ENCODE data around the gene SLC24A3. TPM values are rescaled to one million over a fixed set of nuclear protein-coding genes. Genes with fewer than 3 reads are reported as not detected.

Gene SLC24A3
- total and polyA plus RNA-seq, 2 of the 13 experiments (the other 11 are each of a cell fraction or from before 2014, with no cell fraction given): not detected

DNA sequence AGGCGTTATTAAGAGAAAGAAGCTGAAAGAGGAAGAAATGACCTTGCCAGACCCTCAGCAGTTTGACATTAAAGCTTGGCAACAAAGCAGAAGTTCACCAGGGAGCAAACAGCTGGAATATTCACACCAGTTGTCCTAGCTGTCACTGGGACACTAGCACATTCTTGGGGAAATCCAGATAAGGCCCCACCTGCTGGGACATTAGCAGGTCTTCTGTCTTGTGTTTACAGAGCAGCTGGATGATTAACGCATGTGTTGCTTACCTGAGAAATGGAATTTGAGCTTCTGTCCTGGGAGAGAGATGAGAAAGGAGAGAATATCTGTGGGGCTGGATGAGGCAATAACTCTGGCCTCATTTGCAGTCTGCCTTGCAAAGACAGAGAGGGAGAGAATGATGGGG is 408.0 kb downstream of the SLC24A3 start (continued):
- TF ChIP-seq, protein P1, sequence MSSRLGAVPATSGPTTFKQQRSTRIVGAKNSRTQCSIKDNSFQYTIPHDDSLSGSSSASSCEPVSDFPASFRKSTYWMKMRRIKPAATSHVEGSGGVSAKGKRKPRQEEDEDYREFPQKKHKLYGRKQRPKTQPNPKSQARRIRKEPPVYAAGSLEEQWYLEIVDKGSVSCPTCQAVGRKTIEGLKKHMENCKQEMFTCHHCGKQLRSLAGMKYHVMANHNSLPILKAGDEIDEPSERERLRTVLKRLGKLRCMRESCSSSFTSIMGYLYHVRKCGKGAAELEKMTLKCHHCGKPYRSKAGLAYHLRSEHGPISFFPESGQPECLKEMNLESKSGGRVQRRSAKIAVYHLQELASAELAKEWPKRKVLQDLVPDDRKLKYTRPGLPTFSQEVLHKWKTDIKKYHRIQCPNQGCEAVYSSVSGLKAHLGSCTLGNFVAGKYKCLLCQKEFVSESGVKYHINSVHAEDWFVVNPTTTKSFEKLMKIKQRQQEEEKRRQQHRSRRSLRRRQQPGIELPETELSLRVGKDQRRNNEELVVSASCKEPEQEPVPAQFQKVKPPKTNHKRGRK (CRISPR knock-in tag; IDR thresholded peaks at IDR 0.05): no peak
- 0 out of 2 replicates have a peak, but pooled peaks have one; percentile 23 for TF ChIP-seq IRF2 (CRISPR knock-in tag; IDR thresholded peaks at IDR 0.05)
- no peak for TF ChIP-seq BORCS8-MEF2B (CRISPR knock-in tag; IDR thresholded peaks at IDR 0.05)
- TF ChIP-seq AGO2 (optimal IDR thresholded peaks at IDR 0.05; ENCODE audit: low read depth, low read length): no peak
- TF ChIP-seq ZFX (CRISPR knock-in tag; IDR thresholded peaks at IDR 0.05; ENCODE audit: low read depth): peak; percentile 27; the same call in 1 of the 2 replicates
- no peak for TF ChIP-seq ZMYM3 (CRISPR knock-in tag; IDR thresholded peaks at IDR 0.05)
- no peak for TF ChIP-seq ZNF619 (CRISPR knock-in tag; IDR thresholded peaks at IDR 0.05)
- no peak for TF ChIP-seq ZNF232 (CRISPR knock-in tag; IDR thresholded peaks at IDR 0.05; ENCODE audit: borderline replicate concordance)
- TF ChIP-seq IRX3 (CRISPR knock-in tag; IDR thresholded peaks at IDR 0.05; ENCODE audit: borderline replicate concordance, low read depth): no peak
- TF ChIP-seq, protein P2, sequence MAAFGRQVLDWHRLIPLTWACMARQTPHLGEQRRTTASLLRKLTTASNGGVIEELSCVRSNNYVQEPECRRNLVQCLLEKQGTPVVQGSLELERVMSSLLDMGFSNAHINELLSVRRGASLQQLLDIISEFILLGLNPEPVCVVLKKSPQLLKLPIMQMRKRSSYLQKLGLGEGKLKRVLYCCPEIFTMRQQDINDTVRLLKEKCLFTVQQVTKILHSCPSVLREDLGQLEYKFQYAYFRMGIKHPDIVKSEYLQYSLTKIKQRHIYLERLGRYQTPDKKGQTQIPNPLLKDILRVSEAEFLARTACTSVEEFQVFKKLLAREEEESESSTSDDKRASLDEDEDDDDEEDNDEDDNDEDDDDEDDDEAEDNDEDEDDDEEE (CRISPR knock-in tag; IDR thresholded peaks at IDR 0.05): no peak
- peak; percentile 47; the same call in 1 of the 2 replicates for TF ChIP-seq ESRRA (CRISPR knock-in tag; IDR thresholded peaks at IDR 0.05; ENCODE audit: low read depth)
- TF ChIP-seq DPF2 (CRISPR knock-in tag; IDR thresholded peaks at IDR 0.05; ENCODE audit: borderline replicate concordance, low read depth): peak; percentile 66; the same call in 1 of the 2 replicates
- TF ChIP-seq KDM6A (CRISPR knock-in tag; IDR thresholded peaks at IDR 0.05; ENCODE audit: low read depth): no peak
- TF ChIP-seq ZBTB21 (CRISPR knock-in tag; IDR thresholded peaks at IDR 0.05): peak; percentile 24; the same call in 1 of the 2 replicates
- no peak for TF ChIP-seq FOXM1 (CRISPR knock-in tag; IDR thresholded peaks at IDR 0.05)
- TF ChIP-seq YEATS4 (CRISPR knock-in tag; IDR thresholded peaks at IDR 0.05; ENCODE audit: borderline replicate concordance): no peak
- TF ChIP-seq CENPT (CRISPR knock-in tag; IDR thresholded peaks at IDR 0.05; ENCODE audit: low read depth): no peak
- no peak for TF ChIP-seq TMF1 (CRISPR knock-in tag; IDR thresholded peaks at IDR 0.05; ENCODE audit: low read depth)
- no peak for TF ChIP-seq SNAPC2 (CRISPR knock-in tag; IDR thresholded peaks at IDR 0.05)
- no peak for TF ChIP-seq GABPA (IDR thresholded peaks at IDR 0.05; ENCODE audit: low read depth, low read length)
- no peak for TF ChIP-seq GABPA (CRISPR knock-in tag; IDR thresholded peaks at IDR 0.05; ENCODE audit: low read depth)
- no peak for TF ChIP-seq LCORL (IDR thresholded peaks at IDR 0.05)
- TF ChIP-seq LCORL (CRISPR knock-in tag; IDR thresholded peaks at IDR 0.05): peak; percentile 75
- no peak for TF ChIP-seq ZBTB1 (CRISPR knock-in tag; IDR thresholded peaks at IDR 0.05; ENCODE audit: borderline replicate concordance)
- TF ChIP-seq TCF7 (IDR thresholded peaks at IDR 0.05; ENCODE audit: low read depth): no peak
- no peak for TF ChIP-seq CHCHD3 (CRISPR knock-in tag; IDR thresholded peaks at IDR 0.05)
- TF ChIP-seq, protein P3, sequence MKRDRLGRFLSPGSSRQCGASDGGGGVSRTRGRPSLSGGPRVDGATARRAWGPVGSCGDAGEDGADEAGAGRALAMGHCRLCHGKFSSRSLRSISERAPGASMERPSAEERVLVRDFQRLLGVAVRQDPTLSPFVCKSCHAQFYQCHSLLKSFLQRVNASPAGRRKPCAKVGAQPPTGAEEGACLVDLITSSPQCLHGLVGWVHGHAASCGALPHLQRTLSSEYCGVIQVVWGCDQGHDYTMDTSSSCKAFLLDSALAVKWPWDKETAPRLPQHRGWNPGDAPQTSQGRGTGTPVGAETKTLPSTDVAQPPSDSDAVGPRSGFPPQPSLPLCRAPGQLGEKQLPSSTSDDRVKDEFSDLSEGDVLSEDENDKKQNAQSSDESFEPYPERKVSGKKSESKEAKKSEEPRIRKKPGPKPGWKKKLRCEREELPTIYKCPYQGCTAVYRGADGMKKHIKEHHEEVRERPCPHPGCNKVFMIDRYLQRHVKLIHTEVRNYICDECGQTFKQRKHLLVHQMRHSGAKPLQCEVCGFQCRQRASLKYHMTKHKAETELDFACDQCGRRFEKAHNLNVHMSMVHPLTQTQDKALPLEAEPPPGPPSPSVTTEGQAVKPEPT (CRISPR knock-in tag; IDR thresholded peaks at IDR 0.05; ENCODE audit: low read depth): peak; percentile 39; the same call in 1 of the 2 replicates
- no peak for TF ChIP-seq ZNF709 (CRISPR knock-in tag; IDR thresholded peaks at IDR 0.05)
- no peak for TF ChIP-seq SMAD3 (CRISPR knock-in tag; IDR thresholded peaks at IDR 0.05)
- TF ChIP-seq KLF6 (CRISPR knock-in tag; IDR thresholded peaks at IDR 0.05): no peak
- TF ChIP-seq FOXK1 (CRISPR knock-in tag; IDR thresholded peaks at IDR 0.05; ENCODE audit: borderline replicate concordance, low read depth): no peak
